ENCODE results near the gene CACNA2D3. TPM values are rescaled to one million over a fixed set of nuclear protein-coding genes. Genes with fewer than 3 reads are reported as not detected.

CACNA2D3 gene
- total RNA-seq, 1 donor from 2014 or later, result 1.3 TPM

DNA sequence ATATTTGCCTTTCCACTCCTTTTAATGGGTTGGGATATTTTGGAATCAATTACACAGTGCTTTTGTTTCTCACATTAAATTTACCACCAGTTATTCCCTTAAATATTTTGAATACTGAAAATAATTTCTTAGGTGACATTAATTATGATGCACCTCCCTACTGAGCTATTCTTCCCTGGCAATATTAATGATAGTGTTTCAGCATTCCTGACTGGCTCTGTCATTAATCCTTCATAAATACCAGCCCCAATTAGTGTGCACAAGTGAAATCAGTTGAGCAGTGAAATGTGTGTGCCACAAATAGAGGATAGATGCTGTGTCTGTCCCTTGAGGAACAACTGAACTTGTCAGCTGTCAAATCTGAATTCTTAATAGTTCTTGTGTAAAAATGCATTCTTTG lies 304.0 kb downstream of the CACNA2D3 start:
- TF ChIP-seq, protein P1, sequence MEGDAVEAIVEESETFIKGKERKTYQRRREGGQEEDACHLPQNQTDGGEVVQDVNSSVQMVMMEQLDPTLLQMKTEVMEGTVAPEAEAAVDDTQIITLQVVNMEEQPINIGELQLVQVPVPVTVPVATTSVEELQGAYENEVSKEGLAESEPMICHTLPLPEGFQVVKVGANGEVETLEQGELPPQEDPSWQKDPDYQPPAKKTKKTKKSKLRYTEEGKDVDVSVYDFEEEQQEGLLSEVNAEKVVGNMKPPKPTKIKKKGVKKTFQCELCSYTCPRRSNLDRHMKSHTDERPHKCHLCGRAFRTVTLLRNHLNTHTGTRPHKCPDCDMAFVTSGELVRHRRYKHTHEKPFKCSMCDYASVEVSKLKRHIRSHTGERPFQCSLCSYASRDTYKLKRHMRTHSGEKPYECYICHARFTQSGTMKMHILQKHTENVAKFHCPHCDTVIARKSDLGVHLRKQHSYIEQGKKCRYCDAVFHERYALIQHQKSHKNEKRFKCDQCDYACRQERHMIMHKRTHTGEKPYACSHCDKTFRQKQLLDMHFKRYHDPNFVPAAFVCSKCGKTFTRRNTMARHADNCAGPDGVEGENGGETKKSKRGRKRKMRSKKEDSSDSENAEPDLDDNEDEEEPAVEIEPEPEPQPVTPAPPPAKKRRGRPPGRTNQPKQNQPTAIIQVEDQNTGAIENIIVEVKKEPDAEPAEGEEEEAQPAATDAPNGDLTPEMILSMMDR (conservative IDR thresholded peaks at IDR 0.05; ENCODE audit: low read depth, low read length), result no peak
- DNase-seq (ENCODE audit: low read depth), result no peak

DNA sequence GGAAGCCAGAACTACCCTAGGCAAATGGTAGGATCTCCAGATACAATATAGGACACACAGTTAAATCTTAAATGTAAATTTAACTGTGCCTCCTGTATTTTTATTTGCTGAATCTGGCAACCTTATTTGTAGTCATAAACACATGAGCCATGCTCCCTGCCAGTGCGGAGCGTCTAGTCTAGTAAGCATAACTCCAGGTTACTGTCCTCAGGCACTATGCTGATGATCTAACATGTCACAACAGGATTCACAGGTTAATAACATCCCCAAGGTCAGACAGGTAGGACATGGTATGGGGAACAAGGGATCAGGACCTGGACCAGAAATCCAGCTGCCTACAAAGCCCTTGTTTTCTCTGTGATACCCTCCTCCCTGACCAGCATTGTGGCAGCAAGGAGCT lies 305.1 kb downstream of the CACNA2D3 start:
- TF ChIP-seq, protein P1 (conservative IDR thresholded peaks at IDR 0.05; ENCODE audit: low read depth, low read length), result no peak
- H3K4me3 ChIP-seq (ENCODE audit: low read depth, low read length), result no peak overlapping the region
- DNase-seq (ENCODE audit: low read depth), result no peak

More for the DNA sequence above, 304.0 kb downstream of the CACNA2D3 start:
- no peak overlapping the region for H3K4me3 ChIP-seq (ENCODE audit: low read depth, low read length)

DNA sequence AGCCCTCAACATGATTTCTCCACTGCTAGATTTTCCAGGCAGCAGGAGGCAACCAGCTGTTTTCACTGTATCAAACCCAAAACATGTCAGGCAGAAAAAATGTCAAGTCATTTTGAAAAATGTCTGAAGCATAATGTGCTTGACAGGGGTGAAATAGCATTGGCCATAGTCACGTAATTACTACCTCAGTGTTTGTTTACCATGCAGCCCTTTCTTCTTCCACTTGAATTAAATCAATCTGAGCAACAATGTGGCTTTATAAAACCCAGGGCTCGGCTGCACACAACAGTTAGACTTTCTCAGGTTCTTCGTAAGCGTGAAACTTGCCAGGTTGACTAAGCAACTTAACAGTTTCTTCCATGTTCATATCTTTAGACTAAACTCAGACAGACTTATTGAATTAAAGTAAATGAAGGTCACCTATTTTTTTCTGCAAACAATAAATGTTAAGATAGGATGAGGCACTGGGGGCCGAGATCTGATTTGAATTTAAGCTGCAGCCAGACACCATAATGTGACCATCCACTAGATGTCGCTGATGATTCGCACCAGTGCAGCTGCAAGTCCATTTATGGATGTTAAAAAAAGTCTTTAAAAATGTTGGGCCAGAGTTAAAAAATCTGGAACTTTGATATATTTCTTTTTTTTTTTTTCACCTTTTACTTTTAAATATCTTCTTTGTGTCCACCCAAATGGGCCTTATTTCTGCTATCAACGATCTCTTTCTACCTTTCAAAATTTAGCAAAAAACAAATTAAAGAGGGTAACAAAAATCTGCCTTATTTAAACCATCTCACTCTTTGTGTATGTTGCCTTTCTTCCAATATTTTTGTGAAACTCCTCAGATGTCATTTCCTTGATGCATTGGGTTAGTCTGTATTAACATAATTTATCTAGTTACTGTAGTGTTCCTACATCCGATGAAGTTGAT lies 305.9 kb downstream of the CACNA2D3 start:
- H3K4me3 ChIP-seq (ENCODE audit: low read depth, low read length), result no peak overlapping the region
- DNase-seq (ENCODE audit: low read depth), result no peak
- TF ChIP-seq, protein P1 (conservative IDR thresholded peaks at IDR 0.05; ENCODE audit: low read depth, low read length), result peak; percentile 92

DNA sequence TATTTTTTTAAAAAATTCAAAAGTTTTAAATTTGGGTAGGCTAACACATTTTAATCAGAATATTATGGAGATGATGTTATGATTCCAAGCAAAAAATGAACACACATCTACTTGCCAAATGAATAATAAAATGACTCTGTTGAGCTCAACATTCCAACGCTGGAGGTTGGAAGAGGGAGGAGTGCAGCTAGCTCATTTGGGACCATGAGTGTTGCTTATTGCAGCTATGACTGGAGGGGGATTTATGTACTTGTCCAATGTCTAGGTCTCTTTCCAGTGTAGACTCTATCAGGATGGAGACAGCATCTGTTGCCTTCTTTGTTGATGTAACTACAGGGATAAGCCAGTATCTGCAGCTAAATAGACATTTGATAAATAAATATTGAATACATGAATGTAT lies 310.6 kb downstream of the CACNA2D3 start:
- TF ChIP-seq, protein P1 (conservative IDR thresholded peaks at IDR 0.05; ENCODE audit: low read depth, low read length), result no peak
- DNase-seq (ENCODE audit: low read depth), result no peak
- H3K4me3 ChIP-seq (ENCODE audit: low read depth, low read length), result no peak overlapping the region

DNA sequence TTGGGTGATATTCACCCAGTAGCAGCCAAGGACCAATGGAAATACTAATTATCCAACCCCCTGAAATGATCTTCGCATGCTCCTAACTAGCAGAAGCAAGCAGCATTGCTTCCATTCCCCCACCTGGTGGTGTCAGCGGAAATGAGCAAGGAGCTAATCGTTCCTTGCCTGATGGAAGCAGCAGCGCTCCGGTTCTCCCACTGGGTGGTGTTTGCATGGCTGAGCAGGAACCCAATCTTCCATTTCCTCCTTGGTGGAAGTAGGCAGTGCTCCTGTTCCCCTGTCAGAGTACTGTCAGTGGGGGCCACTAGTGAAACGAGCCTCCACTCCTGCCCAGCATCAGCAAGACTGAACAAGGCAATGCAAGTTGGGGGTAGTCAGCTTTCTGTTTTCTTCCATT lies 311.5 kb downstream of the CACNA2D3 start:
- TF ChIP-seq, protein P1 (conservative IDR thresholded peaks at IDR 0.05; ENCODE audit: low read depth, low read length), result peak; percentile 48
- DNase-seq (ENCODE audit: low read depth), result no peak
- H3K4me3 ChIP-seq (ENCODE audit: low read depth, low read length), result no peak overlapping the region

DNA sequence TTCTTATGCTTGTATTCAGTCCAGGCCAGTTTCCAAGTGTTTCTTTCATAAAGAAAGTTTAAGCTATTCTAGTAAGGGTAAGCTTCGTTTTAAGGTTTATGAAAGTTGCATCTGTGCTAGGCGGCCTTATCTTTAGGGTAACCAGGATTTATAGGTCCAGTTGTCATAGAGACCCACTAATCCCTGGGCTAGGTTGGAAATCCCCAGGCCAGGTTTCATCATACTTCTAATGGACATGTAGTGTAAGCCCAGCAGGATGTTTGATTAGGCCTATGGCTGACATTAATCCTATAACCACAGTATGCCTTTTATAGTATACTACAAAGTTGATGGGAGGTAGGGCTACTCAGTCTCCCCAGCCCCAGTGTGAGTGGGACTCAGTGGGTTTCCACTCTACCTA lies 312.4 kb downstream of the CACNA2D3 start:
- TF ChIP-seq, protein P1 (conservative IDR thresholded peaks at IDR 0.05; ENCODE audit: low read depth, low read length), result no peak
- no peak overlapping the region for H3K4me3 ChIP-seq (ENCODE audit: low read depth, low read length)
- no peak for DNase-seq (ENCODE audit: low read depth)

DNA sequence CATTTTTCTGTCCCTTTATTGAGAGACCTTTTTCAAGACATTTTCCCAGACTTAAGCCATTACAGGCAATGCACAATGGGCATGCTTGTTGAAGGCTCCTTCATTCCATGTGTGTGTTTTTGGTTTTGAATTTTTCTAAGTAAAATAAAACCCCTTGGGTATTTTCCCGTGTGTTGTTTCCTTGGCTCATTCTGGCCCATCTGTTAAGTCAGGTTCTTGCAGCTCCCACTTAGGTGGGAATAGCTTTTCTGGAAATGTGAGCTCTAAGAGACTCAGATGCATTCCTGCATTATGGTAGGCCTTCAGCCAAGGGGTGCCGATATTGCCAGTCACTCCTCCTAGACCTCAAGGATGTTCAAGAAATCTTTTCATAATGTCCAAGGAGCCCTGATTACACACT lies 314.9 kb downstream of the CACNA2D3 start:
- TF ChIP-seq, protein P1 (conservative IDR thresholded peaks at IDR 0.05; ENCODE audit: low read depth, low read length), result no peak
- H3K4me3 ChIP-seq (ENCODE audit: low read depth, low read length), result no peak overlapping the region
- DNase-seq (ENCODE audit: low read depth), result no peak

Data from epithelial cell of proximal tubule (primary cell).